B cell (primary cell): ENCODE measurements around the gene KRT33B. TPM values are rescaled to one million over a fixed set of nuclear protein-coding genes. Genes with fewer than 3 reads are reported as not detected.
A peak's percentile ranks its signal among the peaks of the same experiment; 100 is the strongest.

Experiments
- ATAC-seq: fragments of 200-7000 bp; cut with Tn5 transposase; one replicate; pipeline ENCODE4 v1.10.0; 2021; ENCODE audit warnings: low read depth, mild to moderate bottlenecking, moderate number of reproducible peaks, moderate library complexity
- CTCF ChIA-PET: fragments of 350-600 bp; sonication (Branson Sonifier 250); formaldehyde crosslinking; loops from one replicate; lab custom pipeline; 2021; ENCODE audit warnings: antibody characterized with exemption, inconsistent platforms; lab: Charles Lee
- POLR2A ChIA-PET: fragments of 350-600 bp; sonication (Branson Sonifier 250); formaldehyde crosslinking; loops from one replicate; lab custom pipeline; 2021; ENCODE audit warnings: antibody characterized with exemption; lab: Charles Lee
- DNase-seq: peaks from one replicate; pipeline ENCODE4 v3.0.0; 2013
- H2AFZ ChIP-seq: 2 replicates; pipeline ENCODE4 v1.6.1; 2012; ENCODE audit warnings: mild to moderate bottlenecking, low read depth, low read length; ENCODE audit not compliant: insufficient read depth, poor library complexity, severe bottlenecking
- H3K27ac ChIP-seq, 2 donors: 1 replicate in 1 of 2; 2 replicates in 1 of 2; pipeline ENCODE4 v1.5.1; 2012 to 2013; ENCODE audit warnings: low read length in 2 of 2, mild to moderate bottlenecking in 2 of 2, moderate library complexity in 1 of 2
- H3K27me3 ChIP-seq, 4 experiments: fragments of 200-600 bp in 1 of 4; sonication (generic) in 1 of 4; replicated peaks in 1 of 4; 1 replicate in 2 of 4; 2 replicates in 2 of 4; pipeline versions ENCODE4 v1.6.1 to v1.7.0; 2013 to 2016; ENCODE audit warnings: low read length in 3 of 4, mild to moderate bottlenecking in 2 of 4, mixed read lengths in 1 of 4, moderate library complexity in 1 of 4; ENCODE audit not compliant: insufficient read depth in 4 of 4, control insufficient read depth in 3 of 4; ENCODE audit errors: control extremely low read depth in 1 of 4
- H3K36me3 ChIP-seq, 2 experiments: replicated peaks in 1 of 2; 1 replicate in 1 of 2; 2 replicates in 1 of 2; pipeline versions ENCODE4 v1.6.1 to v1.7.1; 2013; ENCODE audit warnings: low read length in 1 of 2; ENCODE audit not compliant: insufficient read depth in 2 of 2, control insufficient read depth in 1 of 2; ENCODE audit errors: control extremely low read depth in 1 of 2, extremely low read depth in 1 of 2
- H3K4me1 ChIP-seq, 2 donors: fragments of 200-600 bp in 1 of 2; sonication (generic) in 1 of 2; 1 replicate in 1 of 2; 2 replicates in 1 of 2; pipeline versions ENCODE4 v1.5.1 to v1.6.1; 2013 to 2017; ENCODE audit warnings: low read length in 2 of 2; ENCODE audit not compliant: control insufficient read depth in 2 of 2, insufficient read depth in 2 of 2
- H3K4me2 ChIP-seq: replicated peaks from 2 replicates; pipeline ENCODE3; 2012; ENCODE audit warnings: mild to moderate bottlenecking, low read depth, low read length; ENCODE audit not compliant: poor library complexity, severe bottlenecking
- H3K4me3 ChIP-seq, 5 experiments: fragments of 200-600 bp in 1 of 5; sonication (generic) in 1 of 5; 1 replicate in 3 of 5; 2 replicates in 2 of 5; pipeline versions ENCODE4 v1.5.1 to v1.7.0; 2011 to 2016; ENCODE audit warnings: low read length in 4 of 5, mild to moderate bottlenecking in 4 of 5, low read depth in 2 of 5, control low read depth in 1 of 5, moderate library complexity in 1 of 5; ENCODE audit not compliant: insufficient read depth in 1 of 5; ENCODE audit errors: control extremely low read depth in 1 of 5, extremely low read depth in 1 of 5
- H3K79me2 ChIP-seq: fragments of 200-600 bp; sonication (generic); one replicate; pipeline ENCODE4 v1.6.0; 2016; ENCODE audit warnings: low read length; ENCODE audit not compliant: control insufficient read depth, insufficient read depth
- H3K9ac ChIP-seq: fragments of 200-600 bp; sonication (generic); 2 replicates; pipeline ENCODE4 v1.6.1; 2017; ENCODE audit warnings: mild to moderate bottlenecking, low read length, moderate library complexity
- H3K9me3 ChIP-seq, 3 donors: one replicate each; pipeline versions ENCODE4 v1.6.1 to v1.7.1; 2013; ENCODE audit warnings: low read length in 2 of 3; ENCODE audit not compliant: control insufficient read depth in 2 of 3, insufficient read depth in 1 of 3; ENCODE audit errors: control extremely low read depth in 1 of 3
- H4K20me1 ChIP-seq: 2 replicates; pipeline ENCODE4 v1.6.0; 2012; ENCODE audit warnings: mild to moderate bottlenecking, low read length; ENCODE audit not compliant: insufficient read depth, control insufficient read depth, poor library complexity, severe bottlenecking
- H3K27ac Mint-ChIP-seq: one replicate; pipeline ENCODE4 v1.8.0; 2021; ENCODE audit warnings: mixed read lengths
- H3K27me3 Mint-ChIP-seq: one replicate; pipeline ENCODE4 v1.8.0; 2021; ENCODE audit warnings: mixed read lengths
- H3K4me1 Mint-ChIP-seq: one replicate; pipeline ENCODE4 v1.8.0; 2021; ENCODE audit warnings: mixed read lengths
- H3K4me3 Mint-ChIP-seq: one replicate; pipeline ENCODE4 v1.8.0; 2021; ENCODE audit warnings: mixed read lengths
- H3K9me3 Mint-ChIP-seq: one replicate; pipeline ENCODE4 v1.8.0; 2022; ENCODE audit warnings: mixed read lengths; ENCODE audit not compliant: insufficient read depth
- EZH2 ChIP-seq: IDR thresholded peaks from 2 replicates; pipeline ENCODE4 v1.6.1; 2012; ENCODE audit warnings: borderline replicate concordance, low read depth, mild to moderate bottlenecking, moderate library complexity, low read length; ENCODE audit not compliant: insufficient read depth, poor library complexity, severe bottlenecking
- WGBS: methylation state at CpG from one replicate; pipeline ENCODE4 v1.1.5; 2013; ENCODE audit warnings: missing lambda C conversion rate; ENCODE audit not compliant: insufficient coverage; 5-methylcytosine and 5-hydroxymethylcytosine counted together
- intact Hi-C: fragments of 100-400 bp; cut with micrococcal nuclease; formaldehyde crosslinking; loops from one replicate; pipeline ENCODE4 v1.10.0; 2022
- polyA plus RNA-seq: library from polyadenylated mRNA; depleted of rRNA; stranded (reverse); fragments of >200 nt; gene quantifications from 2 replicates; pipeline ENCODE4 v1.2.3, GENCODE V29; 2012
- total RNA-seq, 2 donors: library from RNA; stranded (reverse); fragments of 120-200 nt in 1 of 2; gene quantifications; 1 replicate in 1 of 2; 2 replicates in 1 of 2; pipeline versions ENCODE4 v1.2.3 to v1.2.4, GENCODE V29; 2013 to 2022
- TF ChIP-seq, protein P1 (sequence below): fragments of 200-600 bp; IDR thresholded peaks from one replicate; pipeline ENCODE4 v1.8.0; 2022; ENCODE audit warnings: antibody characterized with exemption, mild to moderate bottlenecking

Gene KRT33B
- total and polyA plus RNA-seq, 2 donors (not counting 1 experiment from before 2014, with no cell fraction given), result not detected

DNA sequence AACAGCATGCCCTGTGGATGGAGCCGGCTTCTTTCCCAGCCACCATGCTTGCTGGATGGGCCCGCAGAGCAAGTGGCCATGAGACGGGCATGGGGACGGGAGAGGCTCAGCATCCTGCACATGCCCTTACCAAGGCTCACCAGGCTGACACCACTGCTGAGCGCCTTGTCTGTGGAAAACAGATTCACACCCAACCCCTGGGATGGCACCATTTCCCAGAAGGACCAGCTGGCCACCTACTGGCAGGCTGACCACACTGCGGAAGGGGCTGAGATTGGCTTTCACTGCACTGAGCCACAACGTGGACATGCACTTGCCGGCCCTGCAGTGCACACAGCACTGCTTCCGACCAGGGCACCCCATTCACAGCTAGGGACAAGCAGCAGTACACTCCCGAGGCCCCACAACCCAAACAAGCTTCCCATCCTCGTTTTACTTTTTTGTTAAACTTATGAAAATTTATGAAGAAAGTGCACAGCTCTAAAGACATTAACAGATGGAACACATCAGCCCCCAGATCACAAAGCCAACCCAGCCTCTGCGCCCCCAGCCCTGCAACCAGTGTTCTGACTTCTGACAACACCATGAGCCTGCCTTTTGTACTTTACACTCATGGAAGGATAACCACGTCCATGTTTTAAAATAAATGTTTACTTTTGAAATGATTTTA is 40.2 kb downstream of the KRT33B start:
- Histone ChIP-seq H3K9me3 (no peaks in the 10 kb centered on the region), H3K27me3 (peaks cover 0 to 9% (median 1%) of the 10 kb centered on the region in 4 experiments), H4K20me1 (no peaks in the 10 kb centered on the region), H3K27ac (no peak overlapping the region), H3K36me3 (no peaks in the 10 kb centered on the region), H3K79me2 (no peaks in the 10 kb centered on the region), H2AFZ (no peak overlapping the region), H3K4me2 (no peak overlapping the region), H3K4me1 (peaks cover 0 to 2% of the 10 kb centered on the region in 2 donors), H3K9ac (no peak overlapping the region), H3K4me3 (no peak overlapping the region)
- ChIA-PET CTCF (interaction anchor here (0.8 to 1.8 kb wide), 5 partner anchors 9 to 710 kb away, joined by 3 to 6 read pairs (median 4); no protein-coding TSS in a partner anchor), POLR2A (no interaction called here)
- no peak overlapping the region for H3K4me3 Mint-ChIP-seq
- TF ChIP-seq EZH2, result no peak
- TF ChIP-seq, protein P1, sequence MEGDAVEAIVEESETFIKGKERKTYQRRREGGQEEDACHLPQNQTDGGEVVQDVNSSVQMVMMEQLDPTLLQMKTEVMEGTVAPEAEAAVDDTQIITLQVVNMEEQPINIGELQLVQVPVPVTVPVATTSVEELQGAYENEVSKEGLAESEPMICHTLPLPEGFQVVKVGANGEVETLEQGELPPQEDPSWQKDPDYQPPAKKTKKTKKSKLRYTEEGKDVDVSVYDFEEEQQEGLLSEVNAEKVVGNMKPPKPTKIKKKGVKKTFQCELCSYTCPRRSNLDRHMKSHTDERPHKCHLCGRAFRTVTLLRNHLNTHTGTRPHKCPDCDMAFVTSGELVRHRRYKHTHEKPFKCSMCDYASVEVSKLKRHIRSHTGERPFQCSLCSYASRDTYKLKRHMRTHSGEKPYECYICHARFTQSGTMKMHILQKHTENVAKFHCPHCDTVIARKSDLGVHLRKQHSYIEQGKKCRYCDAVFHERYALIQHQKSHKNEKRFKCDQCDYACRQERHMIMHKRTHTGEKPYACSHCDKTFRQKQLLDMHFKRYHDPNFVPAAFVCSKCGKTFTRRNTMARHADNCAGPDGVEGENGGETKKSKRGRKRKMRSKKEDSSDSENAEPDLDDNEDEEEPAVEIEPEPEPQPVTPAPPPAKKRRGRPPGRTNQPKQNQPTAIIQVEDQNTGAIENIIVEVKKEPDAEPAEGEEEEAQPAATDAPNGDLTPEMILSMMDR, result peak; percentile 34
- WGBS, result 73% methylated on average over 10 of the region's 13 CpGs
- intact Hi-C loops, result loop anchor here (10.0 kb wide), 1 partner anchor 525 kb away; no protein-coding TSS in a partner anchor
- peak; percentile 36 for DNase-seq
- no peak overlapping the region for H3K27ac Mint-ChIP-seq
- no peaks in the 10 kb centered on the region for H3K9me3 Mint-ChIP-seq
- H3K4me1 Mint-ChIP-seq, result peaks cover 5% of the 10 kb centered on the region
- peaks cover 9% of the 10 kb centered on the region for H3K27me3 Mint-ChIP-seq
- no peak for ATAC-seq

DNA sequence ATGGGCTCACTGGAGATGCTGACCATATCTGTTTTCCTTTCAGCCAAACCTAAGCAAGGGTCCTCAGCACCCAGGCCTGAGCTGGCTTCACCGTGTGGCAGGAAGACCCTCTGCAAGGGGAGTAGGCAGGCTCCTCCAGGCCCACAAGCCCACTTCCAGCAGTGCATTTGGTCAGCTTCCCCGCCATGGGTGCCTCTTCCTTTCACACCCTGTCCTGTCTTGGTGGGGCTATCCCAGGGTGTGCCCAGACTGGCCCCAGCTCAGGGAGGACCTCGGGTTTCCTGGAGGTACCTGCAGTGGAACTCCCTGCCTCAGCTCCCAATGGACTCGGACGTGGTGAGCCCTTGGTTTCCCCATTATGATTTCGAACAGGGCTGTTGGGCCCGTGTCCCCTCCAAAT is 41.4 kb downstream of the KRT33B start:
- Histone ChIP-seq H3K36me3 (no peaks in the 10 kb centered on the region), H3K4me3 (no peak overlapping the region), H2AFZ (no peak overlapping the region), H3K27ac (no peak overlapping the region), H3K27me3 (peaks cover 0 to 9% (median 1%) of the 10 kb centered on the region in 4 experiments), H3K79me2 (no peaks in the 10 kb centered on the region), H4K20me1 (no peaks in the 10 kb centered on the region), H3K9ac (no peak overlapping the region), H3K4me1 (no peaks in the 10 kb centered on the region), H3K4me2 (no peak overlapping the region), H3K9me3 (no peaks in the 10 kb centered on the region)
- Mint-ChIP-seq H3K27me3 (peaks cover 9% of the 10 kb centered on the region), H3K9me3 (no peaks in the 10 kb centered on the region), H3K4me1 (no peaks in the 10 kb centered on the region), H3K27ac (no peak overlapping the region), H3K4me3 (no peak overlapping the region)
- TF ChIP-seq, protein P1, result no peak
- TF ChIP-seq EZH2, result no peak
- ChIA-PET POLR2A (no interaction called here), CTCF (interaction anchor here (1.7 to 1.8 kb wide), 2 partner anchors 8 to 12 kb away, joined by 3 to 6 read pairs; no protein-coding TSS in a partner anchor)
- DNase-seq (no peak), ATAC-seq (no peak)
- intact Hi-C loops, result loop anchor here (10.0 kb wide), 1 partner anchor 523 kb away; no protein-coding TSS in a partner anchor
- WGBS, result 82% methylated on average over 7 of the region's 7 CpGs
